ENCODE data around the gene BSG. TPM values are rescaled to one million over a fixed set of nuclear protein-coding genes. Genes with fewer than 3 reads are reported as not detected.

The BSG gene
- total and polyA plus RNA-seq, 12 donors: 829 to 5,252 (median 1,705) TPM

DNA sequence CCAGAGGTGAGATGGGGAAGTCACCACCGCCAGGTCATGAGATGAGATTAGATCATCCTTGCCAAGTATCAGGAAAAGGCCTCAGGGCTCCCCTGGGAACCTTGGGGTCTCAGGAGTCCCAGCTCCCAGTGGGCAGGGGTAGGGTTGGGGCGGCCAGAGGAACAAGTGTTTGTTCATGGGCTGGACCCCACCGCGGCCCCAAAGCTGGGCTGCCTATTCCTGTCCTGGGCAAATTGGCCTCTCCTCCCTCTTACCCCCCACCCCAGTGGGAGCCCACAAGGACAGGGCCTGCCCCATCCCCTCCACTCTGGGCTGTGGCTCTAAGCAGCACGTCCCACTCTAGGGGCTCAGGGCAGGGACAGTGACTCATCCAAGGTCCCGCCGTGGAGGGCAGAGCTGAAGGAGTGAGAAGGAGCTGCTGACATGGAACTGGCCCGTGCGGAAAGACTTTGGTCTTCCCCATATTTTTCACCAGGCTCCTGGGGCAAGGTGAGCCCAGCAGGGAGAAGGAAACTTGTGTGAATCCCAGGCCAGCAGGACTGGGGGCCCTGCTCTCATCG is 13.2 kb downstream of the BSG start:
- H3K9me3 ChIP-seq: no peaks in the 10 kb centered on the region
- TF ChIP-seq, protein P1, sequence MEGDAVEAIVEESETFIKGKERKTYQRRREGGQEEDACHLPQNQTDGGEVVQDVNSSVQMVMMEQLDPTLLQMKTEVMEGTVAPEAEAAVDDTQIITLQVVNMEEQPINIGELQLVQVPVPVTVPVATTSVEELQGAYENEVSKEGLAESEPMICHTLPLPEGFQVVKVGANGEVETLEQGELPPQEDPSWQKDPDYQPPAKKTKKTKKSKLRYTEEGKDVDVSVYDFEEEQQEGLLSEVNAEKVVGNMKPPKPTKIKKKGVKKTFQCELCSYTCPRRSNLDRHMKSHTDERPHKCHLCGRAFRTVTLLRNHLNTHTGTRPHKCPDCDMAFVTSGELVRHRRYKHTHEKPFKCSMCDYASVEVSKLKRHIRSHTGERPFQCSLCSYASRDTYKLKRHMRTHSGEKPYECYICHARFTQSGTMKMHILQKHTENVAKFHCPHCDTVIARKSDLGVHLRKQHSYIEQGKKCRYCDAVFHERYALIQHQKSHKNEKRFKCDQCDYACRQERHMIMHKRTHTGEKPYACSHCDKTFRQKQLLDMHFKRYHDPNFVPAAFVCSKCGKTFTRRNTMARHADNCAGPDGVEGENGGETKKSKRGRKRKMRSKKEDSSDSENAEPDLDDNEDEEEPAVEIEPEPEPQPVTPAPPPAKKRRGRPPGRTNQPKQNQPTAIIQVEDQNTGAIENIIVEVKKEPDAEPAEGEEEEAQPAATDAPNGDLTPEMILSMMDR (IDR thresholded peaks at IDR 0.05): no peak
- H3K27me3 ChIP-seq: peaks cover 14 to 29% (median 24%) of the 10 kb centered on the region in 7 donors
- DNase-seq (no peak), ATAC-seq (peak in 2 of 8 donors; percentile 5 to 8)
- H3K4me1 ChIP-seq: peaks cover 7 to 56% (median 32%) of the 10 kb centered on the region in 9 donors
- H3K36me3 ChIP-seq: peaks cover 0 to 33% (median 22%) of the 10 kb centered on the region in 9 donors
- intact Hi-C loops (cut with DNase I): loop anchor here in 1 of 10 donors (5.0 kb wide), 2 partner anchors 72 to 152 kb away; no protein-coding TSS in a partner anchor
- H3K4me3 ChIP-seq: no peak overlapping the region
- H3K27ac ChIP-seq: no peak overlapping the region
- WGBS, 2 donors: 59 to 69% methylated on average over 10 of the region's 10 CpGs

DNA sequence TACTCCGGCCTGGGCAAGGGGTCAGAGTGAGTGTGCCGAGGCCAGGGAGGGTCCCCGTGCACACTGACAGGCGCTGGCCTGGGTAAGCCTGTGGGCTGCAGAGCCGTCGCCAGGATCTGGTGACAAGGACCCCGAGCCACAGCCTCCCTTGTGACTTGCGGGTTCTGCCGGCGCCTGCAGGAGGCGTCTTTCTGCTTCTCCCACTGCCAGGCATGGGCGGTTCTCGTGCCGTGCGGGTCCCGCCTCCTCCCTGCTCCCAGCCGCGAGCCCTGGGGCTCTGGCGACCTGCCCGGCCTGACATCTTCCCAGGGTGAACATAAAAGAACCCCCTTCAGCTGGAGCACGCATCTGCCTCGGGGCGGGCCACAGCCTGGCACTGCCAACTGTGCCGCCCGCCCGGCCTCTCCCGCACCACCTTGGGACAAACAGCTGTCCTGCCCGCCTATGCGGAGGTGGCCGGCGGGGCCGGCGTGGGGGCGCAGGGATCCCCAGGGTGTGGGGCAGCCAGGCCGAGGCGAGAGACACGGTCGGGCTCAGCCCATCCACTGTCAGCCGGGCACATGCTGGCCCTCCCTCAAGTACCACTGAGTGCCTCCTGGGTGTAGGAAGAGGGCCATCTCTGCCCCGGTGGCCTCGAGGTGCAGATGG is 15.8 kb downstream of the BSG start:
- H3K9me3 ChIP-seq: no peaks in the 10 kb centered on the region
- peak; percentile 69 to 75 for DNase-seq
- H3K4me3 ChIP-seq: peak overlapping the region in 3 of 10 donors; percentile 12 to 14 (median 13)
- peak; percentile 5 to 63 (median 22) for ATAC-seq
- intact Hi-C loops (cut with DNase I): loop anchor here in 1 of 10 donors (5.0 kb wide), 2 partner anchors 69 to 149 kb away; no protein-coding TSS in a partner anchor
- peak overlapping the region in 3 of 10 donors; percentile 5 to 56 (median 34) for H3K27ac ChIP-seq
- peaks cover 27 to 53% (median 50%) of the 10 kb centered on the region in 7 donors for H3K27me3 ChIP-seq
- 4 to 6% methylated on average over 41 of the region's 41 CpGs for WGBS, 2 donors
- peaks cover 4 to 42% (median 23%) of the 10 kb centered on the region in 9 donors for H3K4me1 ChIP-seq
- peaks cover 0 to 7% (median 3%) of the 10 kb centered on the region in 9 donors for H3K36me3 ChIP-seq
- TF ChIP-seq, protein P1 (IDR thresholded peaks at IDR 0.05): peak; percentile 20 to 64 (median 49)

DNA sequence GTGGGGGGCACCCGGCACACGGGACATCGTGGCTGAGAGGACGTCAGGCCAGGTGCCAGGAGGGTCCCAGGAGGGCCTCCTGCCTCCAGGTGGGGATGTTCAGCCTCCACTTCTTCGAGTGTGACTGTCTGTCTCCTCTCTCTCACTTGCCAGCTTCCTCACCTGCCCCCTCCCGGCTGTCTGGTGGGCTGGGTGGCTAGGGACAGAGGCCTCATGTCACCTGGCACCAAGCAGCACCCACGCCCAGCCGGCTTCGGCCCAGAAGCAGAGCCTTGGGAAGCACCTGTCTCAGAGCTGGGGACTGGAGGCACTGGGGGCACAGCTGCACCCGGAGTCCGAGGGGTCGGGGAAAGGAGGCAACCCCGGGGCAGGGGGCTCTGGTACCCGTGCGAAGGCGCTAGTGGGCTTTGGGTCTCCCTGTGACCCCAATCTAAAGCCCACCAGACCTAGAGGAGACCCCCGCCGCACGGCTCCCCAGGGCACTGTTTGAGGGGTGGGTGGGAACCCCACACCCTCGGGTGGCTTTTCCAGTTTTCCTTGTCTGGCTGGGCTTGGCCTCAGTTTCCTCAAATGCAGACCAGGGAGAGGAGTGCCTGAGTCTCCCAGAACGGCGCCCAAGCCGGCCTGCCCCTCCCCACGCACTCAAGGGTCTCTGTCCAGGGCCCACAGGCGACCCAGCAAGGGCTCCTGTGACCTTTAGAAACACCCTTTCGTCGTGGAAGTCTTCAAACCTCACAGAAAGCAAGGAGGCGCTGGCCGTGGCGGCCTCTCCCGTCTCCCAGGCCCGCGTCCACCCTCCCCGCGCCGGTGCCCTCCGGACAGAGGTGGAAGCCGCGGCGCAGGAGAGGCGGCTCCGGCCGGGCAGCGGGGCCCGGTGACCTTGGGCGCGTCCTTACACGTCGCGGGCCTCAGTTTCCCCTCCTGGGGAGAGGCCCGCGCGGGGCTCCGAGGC is 16.6 kb downstream of the BSG start:
- DNase-seq (peak in 1 of 2 donors; percentile 13), ATAC-seq (no peak)
- no peaks in the 10 kb centered on the region for H3K9me3 ChIP-seq
- intact Hi-C loops (cut with DNase I): loop anchor here in 1 of 10 donors (5.0 kb wide), 2 partner anchors 68 to 148 kb away; no protein-coding TSS in a partner anchor
- whole genome bisulfite sequencing, 2 donors: 21 to 22% methylated on average over 53 to 54 of the region's 54 CpGs
- peak overlapping the region in 3 of 10 donors; percentile 12 to 24 (median 23) for H3K4me3 ChIP-seq
- H3K27me3 ChIP-seq: peaks cover 27 to 58% (median 50%) of the 10 kb centered on the region in 7 donors
- peak overlapping the region in 2 of 10 donors; percentile 5 to 56 for H3K27ac ChIP-seq
- H3K36me3 ChIP-seq: no peaks in the 10 kb centered on the region
- TF ChIP-seq, protein P1 (IDR thresholded peaks at IDR 0.05): no peak
- H3K4me1 ChIP-seq: peaks cover 4 to 34% (median 19%) of the 10 kb centered on the region in 9 donors

Measured in heart right ventricle (tissue), 16 donors.